ENCODE results near the gene SERF2.

GRCh38 chr15:43793647-43794046, 1.5 kb downstream of the SERF2 start:
- TF ChIP-seq POLR2AphosphoS5 (IDR thresholded peaks at IDR 0.05; ENCODE audit: low read depth, low read length): no peak
- TF ChIP-seq SP2 (IDR thresholded peaks at IDR 0.05; ENCODE audit: low read length): no peak
- TF ChIP-seq ASH2L (IDR thresholded peaks at IDR 0.05; ENCODE audit: low read length): no peak
- TF ChIP-seq MAX (IDR thresholded peaks at IDR 0.05): no peak
- TF ChIP-seq SRF (IDR thresholded peaks at IDR 0.05; ENCODE audit: low read depth, low read length): no peak
- TF ChIP-seq RFX5 (IDR thresholded peaks at IDR 0.05; ENCODE audit: borderline replicate concordance, low read depth, low read length): no peak
- no peak for TF ChIP-seq MAFK (IDR thresholded peaks at IDR 0.05; ENCODE audit: low read depth, low read length)
